Measurements from ENCODE around the gene MCRIP2. TPM values are rescaled to one million over a fixed set of nuclear protein-coding genes. Genes with fewer than 3 reads are reported as not detected.
A peak's percentile ranks its signal among the peaks of the same experiment; 100 is the strongest.

MCRIP2 gene
- total and polyA plus RNA-seq, 5 experiments from 2014 or later: 28.1 to 36.6 (median 32.2) TPM

GRCh38 chr16:637081-638018 lies 4.3 kb upstream of the MCRIP2 start:
- Mint-ChIP-seq H3K27ac (peak overlapping the region in 8 of 10 donors; percentile 95 to 100 (median 98)), H3K27me3 (peaks cover 0 to 4% (median 0%) of the 10 kb centered on the region in 5 donors), H3K36me3 (peaks cover 0 to 2% (median 0%) of the 10 kb centered on the region in 3 donors), H3K4me3 (peak overlapping the region; percentile 94 to 99 (median 98)), H3K9me3 (peaks cover 0 to 6% (median 0%) of the 10 kb centered on the region in 9 donors), H3K4me1 (peaks cover 3 to 18% (median 7%) of the 10 kb centered on the region in 4 donors)
- POLR2A ChIA-PET: interaction anchor here (0.5 to 3.4 kb wide), 18 partner anchors 9 to 1327 kb away, joined by 3 to 29 read pairs (median 6); partner anchors contain the start of genes DECR2, JMJD8, LUC7L and NHLRC4
- DNase-seq: peak in 5 of 10 donors; percentile 81 to 94 (median 90)
- ATAC-seq: peak; percentile 14 to 55

- Mint-ChIP-seq H3K27ac (peak overlapping the region in 1 of 10 donors; percentile 16), H3K4me3 (peak overlapping the region in 5 of 10 donors; percentile 15 to 97 (median 26)), H3K4me1 (peaks cover 6 to 24% (median 7%) of the 10 kb centered on the region in 4 donors), H3K27me3 (peaks cover 0 to 4% (median 0%) of the 10 kb centered on the region in 5 donors), H3K9me3 (peaks cover 0 to 6% (median 0%) of the 10 kb centered on the region in 9 donors), H3K36me3 (peaks cover 0 to 2% (median 0%) of the 10 kb centered on the region in 3 donors)
- POLR2A ChIA-PET: interaction anchor here (0.8 to 3.4 kb wide), 5 partner anchors 10 to 237 kb away, joined by 3 to 29 read pairs (median 13); partner anchors contain the start of genes DECR2, JMJD8, STUB1 and WDR90
- ATAC-seq (no peak), DNase-seq (no peak)
Measured at GRCh38 chr16:638034-638543, 3.5 kb upstream of the MCRIP2 start.

DNA sequence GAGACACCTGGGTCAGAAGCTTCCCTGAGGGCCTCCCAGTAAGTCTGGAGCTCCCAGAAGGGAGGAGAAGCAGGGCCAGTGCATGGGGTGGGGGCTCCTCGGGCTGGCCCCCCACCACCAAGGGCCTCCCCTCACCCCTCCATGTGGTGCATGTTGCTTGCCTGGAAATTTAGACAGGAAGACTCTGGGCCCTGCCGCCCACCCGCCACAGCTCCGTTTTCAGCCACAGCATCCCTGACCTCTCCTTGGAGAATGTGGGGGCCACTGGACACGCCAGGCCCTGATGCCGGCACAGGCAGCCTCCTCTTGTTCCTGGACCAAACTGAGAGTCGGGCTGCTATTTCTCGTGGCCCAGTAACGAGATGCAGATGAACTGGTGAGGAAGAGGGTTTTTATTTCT lies 2.8 kb upstream of the MCRIP2 start:
- peak overlapping the region in 3 of 10 donors; percentile 53 to 73 (median 53) for H3K27ac Mint-ChIP-seq
- H3K36me3 Mint-ChIP-seq: peaks cover 0 to 2% (median 0%) of the 10 kb centered on the region in 3 donors
- peaks cover 0 to 6% (median 0%) of the 10 kb centered on the region in 9 donors for H3K9me3 Mint-ChIP-seq
- H3K4me3 Mint-ChIP-seq: peak overlapping the region in 4 of 10 donors; percentile 22 to 48 (median 34)
- H3K27me3 Mint-ChIP-seq: peaks cover 0 to 4% (median 0%) of the 10 kb centered on the region in 5 donors
- POLR2A ChIA-PET: interaction anchor here (2.2 to 3.4 kb wide), 2 partner anchors 9 to 43 kb away, joined by 7 to 29 read pairs; partner anchors contain the start of genes JMJD8 and STUB1
- ATAC-seq: no peak
- no peak for DNase-seq
- peaks cover 6 to 27% (median 12%) of the 10 kb centered on the region in 4 donors for H3K4me1 Mint-ChIP-seq

- peaks cover 0 to 6% (median 0%) of the 10 kb centered on the region in 9 donors for H3K9me3 Mint-ChIP-seq
- H3K4me3 Mint-ChIP-seq: peak overlapping the region in 8 of 10 donors; percentile 19 to 83 (median 50)
- H3K36me3 Mint-ChIP-seq: peaks cover 0 to 2% (median 0%) of the 10 kb centered on the region in 3 donors
- H3K27me3 Mint-ChIP-seq: peaks cover 0 to 4% (median 0%) of the 10 kb centered on the region in 5 donors
- peak overlapping the region in 1 of 10 donors; percentile 51 for H3K27ac Mint-ChIP-seq
- peaks cover 16 to 28% (median 22%) of the 10 kb centered on the region in 4 donors for H3K4me1 Mint-ChIP-seq
- DNase-seq (no peak), ATAC-seq (no peak)
- POLR2A ChIA-PET: no interaction called here
Measured at GRCh38 chr16:640614-641013, 1.0 kb upstream of the MCRIP2 start.

DNA sequence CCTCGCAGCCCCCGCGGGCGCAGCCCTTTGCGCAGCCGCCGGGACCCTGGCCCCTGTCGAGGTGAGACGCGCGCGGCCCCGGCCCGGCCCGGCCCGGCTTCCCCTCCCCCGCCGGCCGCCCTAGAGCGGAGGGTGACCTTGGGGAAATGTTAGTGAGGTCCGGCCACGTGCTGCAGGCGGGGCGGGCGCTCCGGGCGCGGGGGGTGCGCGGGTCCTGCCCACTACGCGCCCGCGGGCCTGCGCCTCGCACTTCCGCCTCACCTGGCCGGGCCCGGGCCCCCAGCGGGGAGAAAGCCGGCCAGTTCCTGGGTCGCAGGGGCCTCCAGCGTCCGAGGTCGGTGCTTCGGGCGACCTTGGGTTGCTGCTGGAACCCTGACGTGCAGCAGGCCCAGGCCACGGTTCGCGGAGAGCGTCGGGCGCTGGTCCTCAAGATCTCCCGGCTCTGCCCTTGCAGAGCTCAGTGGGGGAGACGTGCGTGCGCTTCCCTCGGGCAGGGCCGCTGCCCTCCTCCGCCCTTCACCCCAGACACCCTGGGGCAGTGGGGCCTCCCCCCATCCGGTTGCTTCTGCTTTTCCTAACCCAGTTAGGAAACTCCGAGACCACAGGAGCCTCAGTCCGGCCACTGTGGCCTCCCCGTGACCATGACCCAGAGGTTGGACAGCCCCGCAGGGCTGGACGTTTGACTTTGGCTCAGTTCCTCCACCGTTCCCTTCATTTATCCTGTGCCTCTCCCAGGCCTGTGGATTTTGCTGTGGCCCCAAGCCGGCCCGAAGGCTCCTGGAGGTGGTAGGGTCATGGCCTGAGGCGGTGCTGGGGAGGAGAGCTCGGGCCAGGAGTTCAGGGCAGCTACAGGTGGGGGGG lies 791 bp downstream of the MCRIP2 start:
- no peaks in the 10 kb centered on the region for H3K36me3 Mint-ChIP-seq
- DNase-seq: peak in 1 of 10 donors; percentile 24
- H3K9me3 Mint-ChIP-seq: no peaks in the 10 kb centered on the region
- ATAC-seq: peak; percentile 43 to 47
- peak overlapping the region; percentile 61 to 81 (median 68) for H3K4me3 Mint-ChIP-seq
- H3K27me3 Mint-ChIP-seq: no peaks in the 10 kb centered on the region
- POLR2A ChIA-PET: interaction anchor here (1.0 to 1.4 kb wide), 3 partner anchors 38 to 242 kb away, joined by 3 to 5 read pairs (median 3); partner anchors contain the start of gene STUB1
- H3K4me1 Mint-ChIP-seq: peaks cover 10 to 28% (median 17%) of the 10 kb centered on the region in 4 donors
- peak overlapping the region in 5 of 10 donors; percentile 15 to 63 (median 33) for H3K27ac Mint-ChIP-seq

DNA sequence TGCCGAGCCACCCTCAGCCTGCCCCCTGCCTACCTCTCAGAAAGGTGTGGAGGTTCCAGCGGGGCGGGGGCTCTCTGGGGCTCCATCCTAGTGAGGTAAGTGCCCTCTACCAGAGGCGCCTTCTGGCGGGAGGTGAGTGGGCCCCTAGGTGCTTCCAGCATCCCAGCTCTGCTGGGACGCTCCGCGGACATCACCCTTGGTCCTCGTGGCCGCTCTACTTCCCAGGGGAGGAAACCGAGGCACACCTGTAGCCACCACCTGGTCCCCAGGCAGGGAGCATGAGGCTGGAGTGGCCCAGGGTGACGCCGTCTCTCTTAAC lies 1.4 kb downstream of the MCRIP2 start:
- Mint-ChIP-seq H3K36me3 (no peaks in the 10 kb centered on the region), H3K27me3 (no peaks in the 10 kb centered on the region), H3K27ac (peak overlapping the region in 2 of 10 donors; percentile 33 to 63), H3K4me3 (peak overlapping the region; percentile 7 to 81 (median 68)), H3K9me3 (no peaks in the 10 kb centered on the region), H3K4me1 (peaks cover 10 to 26% (median 18%) of the 10 kb centered on the region in 4 donors)
- POLR2A ChIA-PET: interaction anchor here (1.1 to 1.4 kb wide), 2 partner anchors 45 to 242 kb away, joined by 3 read pairs; no protein-coding TSS in a partner anchor
- no peak for DNase-seq
- ATAC-seq: no peak

GRCh38 chr16:644556-644955 lies 2.9 kb downstream of the MCRIP2 start:
- DNase-seq (no peak), ATAC-seq (no peak)
- POLR2A ChIA-PET: interaction anchor here (0.9 to 1.3 kb wide), 2 partner anchors 23 to 54 kb away, joined by 3 read pairs; partner anchors contain the start of genes RAB40C and RHOT2
- Mint-ChIP-seq H3K9me3 (no peaks in the 10 kb centered on the region), H3K36me3 (no peaks in the 10 kb centered on the region), H3K4me3 (peak overlapping the region in 8 of 10 donors; percentile 19 to 76 (median 68)), H3K4me1 (peaks cover 10 to 33% (median 21%) of the 10 kb centered on the region in 4 donors), H3K27ac (peak overlapping the region in 4 of 10 donors; percentile 31 to 75 (median 59)), H3K27me3 (no peaks in the 10 kb centered on the region)

DNA sequence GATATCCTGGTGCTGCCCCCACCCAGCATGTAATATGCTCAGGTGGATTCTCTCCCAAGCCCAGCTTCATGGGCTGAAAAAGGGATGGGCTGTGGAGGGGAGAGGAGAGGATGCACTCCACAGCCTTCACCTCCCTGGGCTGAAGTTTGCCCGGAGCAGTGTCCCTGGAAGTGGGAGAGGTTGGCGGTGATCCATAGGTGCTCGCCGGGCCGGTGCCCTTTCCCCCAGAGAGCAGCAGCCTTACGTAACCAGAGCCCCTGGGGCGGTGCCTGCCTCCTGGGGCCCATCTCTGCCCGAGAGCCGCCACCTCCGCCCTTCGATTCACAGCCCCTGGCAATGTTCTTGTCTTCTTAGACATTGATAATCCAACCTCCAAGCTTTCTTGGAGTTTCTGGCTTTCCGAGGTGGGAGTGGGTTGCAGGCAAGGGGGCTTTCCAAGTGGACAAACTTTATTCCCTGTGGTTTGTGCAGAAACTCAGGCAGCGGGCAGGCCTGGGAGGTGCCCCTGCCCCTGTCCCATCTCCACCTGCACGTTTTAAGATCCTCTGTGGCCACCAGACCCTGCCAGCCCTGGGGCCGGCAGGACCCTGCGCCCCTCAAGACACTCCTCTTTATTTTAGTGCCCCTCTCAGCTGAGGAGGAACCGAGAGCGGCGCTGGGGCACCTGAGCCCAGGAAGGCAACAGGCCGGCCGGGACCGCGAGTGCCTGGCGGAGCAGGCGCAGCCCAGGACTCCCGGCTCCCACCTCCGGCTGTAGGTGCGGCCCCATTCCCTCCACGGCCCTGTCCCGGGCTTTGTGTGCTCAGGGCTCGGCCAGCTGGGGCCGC lies 4.4 kb downstream of the MCRIP2 start:
- H3K27me3 Mint-ChIP-seq: no peaks in the 10 kb centered on the region
- POLR2A ChIA-PET: interaction anchor here (1.1 kb wide), 1 partner anchor 9 kb away, joined by 3 read pairs; no protein-coding TSS in a partner anchor
- H3K36me3 Mint-ChIP-seq: no peaks in the 10 kb centered on the region
- peaks cover 10 to 38% (median 22%) of the 10 kb centered on the region in 4 donors for H3K4me1 Mint-ChIP-seq
- H3K27ac Mint-ChIP-seq: peak overlapping the region in 1 of 10 donors; percentile 14
- H3K4me3 Mint-ChIP-seq: peak overlapping the region in 3 of 10 donors; percentile 14 to 29 (median 26)
- H3K9me3 Mint-ChIP-seq: no peaks in the 10 kb centered on the region
- DNase-seq (no peak), ATAC-seq (no peak)

DNA sequence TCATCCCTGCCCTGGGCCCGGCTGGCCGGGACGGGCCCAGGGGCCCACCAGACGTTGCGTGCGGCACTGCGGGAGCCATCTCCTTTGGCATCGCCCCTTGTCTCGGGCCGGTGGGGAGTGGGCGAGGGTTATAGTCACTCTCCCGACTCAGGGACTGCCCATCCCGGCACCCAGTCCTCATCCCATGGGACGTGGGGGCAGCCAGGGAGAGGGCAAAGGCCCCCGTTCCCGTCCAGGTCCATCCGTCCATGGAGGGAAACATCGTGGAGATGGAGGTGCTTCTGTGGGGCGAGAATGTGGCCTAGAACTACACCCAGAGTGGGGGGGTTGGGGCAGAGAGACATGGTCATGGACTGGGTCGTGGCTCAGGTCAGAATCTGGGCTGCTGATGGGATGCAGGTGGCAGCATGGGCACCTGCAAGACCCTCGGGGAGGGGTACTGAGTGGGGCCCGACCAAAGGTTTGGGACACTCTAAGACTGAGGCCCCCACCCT lies 5.1 kb downstream of the MCRIP2 start:
- Mint-ChIP-seq H3K9me3 (no peaks in the 10 kb centered on the region), H3K36me3 (no peaks in the 10 kb centered on the region), H3K4me3 (peak overlapping the region in 3 of 10 donors; percentile 19 to 22 (median 20)), H3K27ac (peak overlapping the region in 1 of 10 donors; percentile 21), H3K4me1 (peaks cover 10 to 38% (median 22%) of the 10 kb centered on the region in 4 donors), H3K27me3 (no peaks in the 10 kb centered on the region)
- ATAC-seq (no peak), DNase-seq (no peak)
- POLR2A ChIA-PET: interaction anchor here (0.6 to 1.1 kb wide), 2 partner anchors 10 to 31 kb away, joined by 3 read pairs; no protein-coding TSS in a partner anchor

GRCh38 chr16:647173-647902 lies 5.7 kb downstream of the MCRIP2 start:
- no peaks in the 10 kb centered on the region for H3K36me3 Mint-ChIP-seq
- H3K4me1 Mint-ChIP-seq: peaks cover 10 to 38% (median 22%) of the 10 kb centered on the region in 4 donors
- no peaks in the 10 kb centered on the region for H3K27me3 Mint-ChIP-seq
- DNase-seq: no peak
- peak overlapping the region in 2 of 10 donors; percentile 19 to 22 for H3K4me3 Mint-ChIP-seq
- H3K9me3 Mint-ChIP-seq: no peaks in the 10 kb centered on the region
- POLR2A ChIA-PET: interaction anchor here (0.6 to 3.2 kb wide), 7 partner anchors 9 to 897 kb away, joined by 3 to 25 read pairs (median 4); partner anchors contain the start of genes METTL26 and RHBDL1
- no peak overlapping the region for H3K27ac Mint-ChIP-seq
- no peak for ATAC-seq
